ENCODE measurements around the gene CAPZA1.

Gene CAPZA1

GRCh38 chr1:112665857-112666256, 46.2 kb downstream of the CAPZA1 start:
- TF ChIP-seq, protein P1, sequence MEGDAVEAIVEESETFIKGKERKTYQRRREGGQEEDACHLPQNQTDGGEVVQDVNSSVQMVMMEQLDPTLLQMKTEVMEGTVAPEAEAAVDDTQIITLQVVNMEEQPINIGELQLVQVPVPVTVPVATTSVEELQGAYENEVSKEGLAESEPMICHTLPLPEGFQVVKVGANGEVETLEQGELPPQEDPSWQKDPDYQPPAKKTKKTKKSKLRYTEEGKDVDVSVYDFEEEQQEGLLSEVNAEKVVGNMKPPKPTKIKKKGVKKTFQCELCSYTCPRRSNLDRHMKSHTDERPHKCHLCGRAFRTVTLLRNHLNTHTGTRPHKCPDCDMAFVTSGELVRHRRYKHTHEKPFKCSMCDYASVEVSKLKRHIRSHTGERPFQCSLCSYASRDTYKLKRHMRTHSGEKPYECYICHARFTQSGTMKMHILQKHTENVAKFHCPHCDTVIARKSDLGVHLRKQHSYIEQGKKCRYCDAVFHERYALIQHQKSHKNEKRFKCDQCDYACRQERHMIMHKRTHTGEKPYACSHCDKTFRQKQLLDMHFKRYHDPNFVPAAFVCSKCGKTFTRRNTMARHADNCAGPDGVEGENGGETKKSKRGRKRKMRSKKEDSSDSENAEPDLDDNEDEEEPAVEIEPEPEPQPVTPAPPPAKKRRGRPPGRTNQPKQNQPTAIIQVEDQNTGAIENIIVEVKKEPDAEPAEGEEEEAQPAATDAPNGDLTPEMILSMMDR (IDR thresholded peaks at IDR 0.05; ENCODE audit: control insufficient read depth, insufficient read depth, low read depth, low read length, missing control alignments) = no peak
- no peak overlapping the region for H3K4me3 ChIP-seq (ENCODE audit: control insufficient read depth, low read depth, low read length)
- DNase-seq (ENCODE audit: low read depth) = no peak

DNA sequence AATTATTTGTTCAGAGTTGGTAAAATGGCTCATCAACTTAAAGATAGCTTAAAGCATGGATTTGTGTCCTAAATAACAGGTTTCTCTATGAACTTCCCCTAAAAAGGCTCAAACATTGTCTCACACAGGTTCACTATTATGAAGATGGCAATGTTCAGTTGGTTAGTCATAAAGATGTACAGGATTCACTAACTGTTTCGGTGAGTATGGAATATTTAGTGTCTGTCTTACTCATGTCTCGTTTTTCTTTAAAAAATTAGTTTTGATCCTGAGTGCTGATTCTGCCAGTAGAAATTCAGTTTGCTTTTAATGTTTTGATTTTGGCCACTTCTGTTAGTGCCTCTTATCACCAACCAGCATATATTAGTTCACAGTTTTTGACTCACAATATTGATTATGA, 47.3 kb downstream of the CAPZA1 start:
- no peak for DNase-seq (ENCODE audit: low read depth)
- TF ChIP-seq, protein P1 (IDR thresholded peaks at IDR 0.05; ENCODE audit: control insufficient read depth, insufficient read depth, low read depth, low read length, missing control alignments) = no peak
- H3K4me3 ChIP-seq (ENCODE audit: control insufficient read depth, low read depth, low read length) = no peak overlapping the region

GRCh38 chr1:112672009-112672408, 52.4 kb downstream of the CAPZA1 start:
- no peak overlapping the region for H3K4me3 ChIP-seq (ENCODE audit: control insufficient read depth, low read depth, low read length)
- TF ChIP-seq, protein P1 (IDR thresholded peaks at IDR 0.05; ENCODE audit: control insufficient read depth, insufficient read depth, low read depth, low read length, missing control alignments) = no peak
- DNase-seq (ENCODE audit: low read depth) = no peak

DNA sequence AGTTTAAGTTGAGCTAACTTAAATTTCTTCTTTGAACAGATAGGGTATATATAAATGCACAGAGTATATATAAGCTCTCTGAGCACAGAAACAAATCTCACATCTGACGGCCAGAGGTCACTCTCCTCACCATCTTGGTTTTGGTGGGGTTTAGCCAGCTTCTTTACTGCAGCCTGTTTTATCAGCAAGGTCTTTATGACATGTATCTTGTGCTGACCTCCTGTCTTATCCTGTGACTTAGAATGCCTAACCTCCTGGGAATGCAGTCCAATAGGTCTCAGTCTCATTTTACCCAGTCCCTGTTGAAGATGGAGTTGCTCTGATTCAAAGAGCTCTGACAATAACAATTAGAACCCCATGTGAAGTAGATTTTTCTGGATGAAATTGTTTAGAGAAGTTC, 53.2 kb downstream of the CAPZA1 start:
- DNase-seq (ENCODE audit: low read depth) = no peak
- TF ChIP-seq, protein P1 (IDR thresholded peaks at IDR 0.05; ENCODE audit: control insufficient read depth, insufficient read depth, low read depth, low read length, missing control alignments) = no peak
- no peak overlapping the region for H3K4me3 ChIP-seq (ENCODE audit: control insufficient read depth, low read depth, low read length)

GRCh38 chr1:112673592-112674439, 54.2 kb downstream of the CAPZA1 start:
- TF ChIP-seq, protein P1 (IDR thresholded peaks at IDR 0.05; ENCODE audit: control insufficient read depth, insufficient read depth, low read depth, low read length, missing control alignments) = peak; percentile 54
- peak overlapping the region; percentile 92 for H3K4me3 ChIP-seq (ENCODE audit: control insufficient read depth, low read depth, low read length)
- DNase-seq (ENCODE audit: low read depth) = peak; percentile 51

- TF ChIP-seq, protein P1 (IDR thresholded peaks at IDR 0.05; ENCODE audit: control insufficient read depth, insufficient read depth, low read depth, low read length, missing control alignments) = no peak
- H3K4me3 ChIP-seq (ENCODE audit: control insufficient read depth, low read depth, low read length) = peak within 1 kb of the TSS; percentile 92
- no peak for DNase-seq (ENCODE audit: low read depth)
These were observed 54.9 kb downstream of the CAPZA1 start, which contains the start of gene MOV10 for GRCh38 chr1:112674440-112674985. TSS of gene MOV10 (plus strand) at chr1:112674659. CDS start at chr1:112674913, 254 bp downstream.
